ENCODE results near the gene STK32C.
"Not testable (repeated sequence)": the region's sequence is repeated elsewhere in the genome, so short reads cannot be mapped to it uniquely, and the experiment has no call there.

The STK32C gene

DNA sequence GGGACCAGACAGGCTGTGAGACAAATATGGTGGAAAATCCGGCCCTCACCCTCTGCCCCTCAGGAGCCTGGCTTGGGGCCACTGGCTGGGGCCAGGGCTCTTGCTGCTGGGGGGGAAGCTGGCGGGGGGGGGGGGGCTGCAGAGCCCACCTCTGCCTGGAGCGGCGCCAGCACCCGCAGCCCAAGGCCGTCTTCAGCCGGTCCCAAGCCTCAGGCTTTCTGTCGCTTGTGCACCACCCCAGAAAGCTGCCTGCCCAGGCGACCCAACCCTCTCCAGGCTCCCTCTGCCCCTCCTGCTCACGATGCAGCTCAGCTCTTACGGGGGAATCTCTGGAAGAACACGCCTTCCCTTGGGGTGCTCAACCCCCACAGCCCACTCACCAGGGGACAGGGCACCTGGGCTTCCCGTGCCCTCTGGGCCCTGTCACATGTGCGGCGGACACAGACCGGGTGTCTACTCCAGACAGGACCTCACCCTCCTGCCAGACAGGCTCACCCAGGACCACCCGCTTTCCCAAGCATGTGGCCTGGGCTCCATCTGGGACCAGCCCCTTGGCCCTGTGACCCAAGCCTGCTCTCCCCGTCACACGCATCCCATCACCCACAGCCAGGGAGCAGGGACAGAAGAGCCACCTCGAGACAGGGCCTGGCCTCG is 77.1 kb downstream of the STK32C start:
- DNase-seq (ENCODE audit: low spot score), result no peak

DNA sequence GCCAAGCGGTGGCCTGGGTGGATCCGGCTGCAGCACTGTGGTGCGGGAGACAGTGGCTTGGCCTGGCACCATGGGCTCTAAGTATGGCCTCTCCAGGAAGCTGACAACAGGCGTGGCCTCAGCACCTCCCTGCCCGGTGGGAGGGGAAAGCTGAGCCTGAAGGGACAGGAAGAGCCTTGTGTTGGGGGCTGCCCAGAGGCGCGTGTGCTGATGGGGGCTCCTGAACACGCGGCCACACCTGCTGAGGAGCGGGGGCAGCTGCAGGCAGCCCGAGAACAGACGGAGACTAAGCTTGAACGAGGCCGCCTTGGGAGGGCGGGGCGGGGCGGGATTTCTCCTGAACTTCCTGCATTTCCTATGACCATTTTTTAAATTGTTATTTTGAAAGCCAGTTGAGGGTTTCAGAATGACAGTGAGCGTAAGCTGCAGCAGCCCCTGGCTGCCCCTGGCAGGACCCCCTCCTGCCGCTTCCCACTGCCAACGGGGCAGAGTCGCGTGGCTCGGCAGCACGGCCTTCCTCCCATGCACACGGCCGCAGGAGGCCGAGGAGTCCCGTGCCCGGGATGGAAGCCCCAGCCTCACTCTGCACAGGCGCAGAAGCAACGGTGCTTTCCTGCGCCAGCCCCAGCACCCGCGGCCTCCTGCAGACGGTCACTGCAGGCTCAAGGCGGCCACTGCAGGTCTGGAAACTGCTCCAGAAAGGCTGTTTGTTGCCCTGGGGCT is 77.8 kb downstream of the STK32C start:
- DNase-seq (ENCODE audit: low spot score), result no peak

DNA sequence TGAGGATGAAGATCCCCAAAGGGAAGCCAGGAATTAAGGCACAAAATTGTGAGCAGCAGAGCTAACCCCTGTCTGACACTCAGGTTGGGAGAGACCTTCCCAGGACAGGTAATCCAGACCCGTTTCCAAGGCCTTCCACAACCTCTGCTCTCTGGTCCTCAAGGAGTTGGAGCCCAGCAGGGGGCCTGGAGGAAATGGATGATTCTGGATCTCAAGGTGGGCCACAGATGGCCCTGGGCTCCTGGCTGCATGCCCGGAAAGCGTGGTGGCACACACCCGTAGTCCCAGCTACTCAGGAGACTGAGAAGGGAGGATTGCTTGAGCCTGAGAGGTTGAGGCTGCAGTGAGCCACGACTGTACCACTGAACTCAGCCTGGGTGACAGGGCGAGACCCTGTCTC is 78.7 kb downstream of the STK32C start:
- DNase-seq (ENCODE audit: low spot score), result no peak

DNA sequence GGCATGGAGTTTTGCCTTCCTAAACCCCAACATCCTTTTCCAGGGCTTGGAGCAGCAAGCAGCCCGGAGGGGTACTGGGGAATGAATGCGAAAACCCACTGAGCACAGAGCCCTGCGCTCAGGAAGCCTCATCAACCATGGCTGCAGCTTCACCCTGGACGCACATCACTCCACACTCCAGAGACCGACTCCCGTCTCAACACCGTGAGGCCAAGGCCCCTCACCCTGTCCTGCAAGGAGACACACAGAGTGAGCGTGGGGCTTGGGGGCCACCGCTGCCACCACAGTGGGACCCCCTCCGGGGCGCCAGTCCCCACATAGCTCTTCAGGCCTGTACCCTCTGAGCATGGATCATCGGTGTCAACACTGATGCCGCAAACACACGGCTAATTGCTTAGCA is 79.1 kb downstream of the STK32C start:
- no peak for DNase-seq (ENCODE audit: low spot score)

DNA sequence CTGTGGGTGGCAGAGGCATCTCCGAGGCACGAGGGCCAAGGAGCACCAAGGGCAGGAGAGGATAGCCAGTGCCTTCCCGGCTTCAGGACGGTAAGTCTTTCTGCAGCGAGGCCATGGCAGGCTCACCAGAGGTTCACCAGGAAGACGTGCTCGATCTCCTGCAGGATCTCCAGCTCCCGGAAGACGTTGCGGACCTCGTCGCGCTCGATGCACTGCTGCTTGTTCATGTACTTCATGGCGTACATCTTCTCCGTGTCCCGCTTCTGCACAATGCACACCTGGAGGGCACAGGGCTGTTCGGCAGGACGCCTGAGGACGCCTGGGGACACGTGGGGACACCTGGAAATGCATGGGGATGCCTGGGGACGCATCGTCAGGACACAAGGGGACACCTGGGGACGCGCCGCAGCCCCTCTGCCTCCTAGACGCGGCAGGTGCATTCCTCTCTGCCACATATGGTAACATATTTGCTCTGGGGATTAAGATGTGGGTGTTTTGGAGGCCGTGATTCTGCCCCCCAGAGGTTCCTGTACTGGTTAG is 79.8 kb downstream of the STK32C start:
- DNase-seq (ENCODE audit: low spot score), result no peak

DNA sequence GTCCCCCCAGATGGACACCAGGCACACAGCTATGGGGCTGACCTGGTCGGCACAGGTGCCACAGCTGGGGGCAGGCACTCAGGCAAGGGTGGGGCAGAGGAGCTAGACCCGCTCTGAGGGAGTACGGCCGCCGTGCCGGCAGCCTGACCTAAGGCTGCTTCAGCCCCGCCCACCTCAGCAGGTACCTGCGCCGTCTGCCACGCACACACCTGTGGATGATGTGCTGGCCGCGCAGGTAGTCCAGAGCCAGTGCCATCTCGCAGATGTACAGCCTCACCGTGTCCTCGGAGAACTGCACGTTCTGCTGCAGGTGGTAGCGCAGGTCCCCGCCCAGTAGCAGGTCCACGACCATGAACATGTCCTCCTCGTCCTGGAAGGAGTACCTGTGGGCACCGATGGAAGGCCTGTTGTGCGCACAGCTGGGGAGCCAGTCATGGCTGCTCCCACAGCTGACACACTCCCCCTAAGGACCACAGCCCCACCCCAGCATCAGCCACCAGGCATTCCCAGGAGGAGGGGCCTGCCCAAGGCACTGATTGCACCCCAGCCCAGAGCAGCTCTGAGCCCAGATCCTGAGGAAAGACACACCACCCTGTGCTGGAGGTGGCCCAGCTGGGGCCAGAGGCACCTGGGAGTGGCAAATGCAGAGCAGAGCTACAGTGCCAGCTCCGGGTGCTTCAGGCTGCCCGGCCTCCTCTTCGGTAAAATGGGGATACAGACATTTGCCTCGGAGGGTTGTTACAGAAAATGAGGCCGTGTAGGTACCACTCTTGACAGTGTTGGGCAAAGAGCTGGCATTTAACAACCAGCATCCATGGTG is 81.0 kb downstream of the STK32C start:
- DNase-seq (ENCODE audit: low spot score), result no peak

DNA sequence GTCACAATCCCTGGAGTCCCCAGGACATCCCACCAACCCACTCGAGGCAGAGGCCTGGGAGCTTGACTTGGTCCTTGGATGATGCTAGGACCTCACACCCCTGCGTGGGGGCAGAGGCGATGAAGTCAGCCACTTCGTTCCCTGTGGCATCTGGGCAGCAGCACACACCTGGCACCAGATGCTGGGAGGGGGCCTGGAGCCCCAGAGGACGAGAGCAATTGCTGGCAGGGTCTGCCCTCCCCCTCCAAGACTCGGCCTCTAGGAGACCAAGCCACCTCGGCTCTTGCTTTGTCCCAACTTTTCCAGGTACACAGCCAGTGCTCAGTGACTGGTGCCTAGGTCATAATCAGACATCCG is 81.9 kb downstream of the STK32C start:
- DNase-seq (ENCODE audit: low spot score), result no peak

DNA sequence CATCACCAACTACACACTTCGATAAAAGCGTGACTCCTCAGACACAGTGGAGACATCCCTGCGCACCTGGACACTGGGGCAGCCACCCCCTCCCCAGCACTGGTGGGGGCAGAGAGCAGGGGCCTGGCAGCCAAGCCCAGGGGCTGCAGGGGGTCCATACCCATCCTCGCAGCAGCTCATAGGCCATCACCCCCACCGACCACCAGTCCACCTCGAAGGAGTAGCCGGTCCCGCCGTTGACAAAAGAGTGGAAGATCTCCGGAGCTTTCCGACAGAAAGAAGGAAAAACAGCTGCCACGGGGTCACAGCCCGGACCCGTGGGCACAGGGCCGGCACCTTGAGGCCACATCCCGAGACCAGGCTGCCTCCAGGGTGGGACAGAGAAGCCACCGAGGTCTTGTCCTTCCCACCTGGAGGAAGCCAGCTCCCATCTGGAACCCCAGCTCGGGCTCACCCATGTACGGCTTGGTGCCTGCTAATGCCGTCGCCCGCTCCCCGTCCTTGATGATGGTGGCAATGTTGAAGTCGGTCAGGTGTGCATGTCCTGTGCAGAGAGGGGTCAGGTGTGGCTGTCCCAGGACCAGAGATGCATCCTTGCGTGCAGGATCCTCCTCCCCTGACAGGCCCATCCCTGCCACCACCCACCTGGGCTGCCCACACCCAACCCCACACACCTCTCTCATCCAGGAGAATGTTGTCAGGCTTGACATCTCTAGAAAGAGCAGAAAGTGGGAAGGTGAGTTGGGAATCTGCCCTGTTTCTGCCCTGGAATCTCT is 82.5 kb downstream of the STK32C start:
- DNase-seq (ENCODE audit: low spot score), result no peak

DNA sequence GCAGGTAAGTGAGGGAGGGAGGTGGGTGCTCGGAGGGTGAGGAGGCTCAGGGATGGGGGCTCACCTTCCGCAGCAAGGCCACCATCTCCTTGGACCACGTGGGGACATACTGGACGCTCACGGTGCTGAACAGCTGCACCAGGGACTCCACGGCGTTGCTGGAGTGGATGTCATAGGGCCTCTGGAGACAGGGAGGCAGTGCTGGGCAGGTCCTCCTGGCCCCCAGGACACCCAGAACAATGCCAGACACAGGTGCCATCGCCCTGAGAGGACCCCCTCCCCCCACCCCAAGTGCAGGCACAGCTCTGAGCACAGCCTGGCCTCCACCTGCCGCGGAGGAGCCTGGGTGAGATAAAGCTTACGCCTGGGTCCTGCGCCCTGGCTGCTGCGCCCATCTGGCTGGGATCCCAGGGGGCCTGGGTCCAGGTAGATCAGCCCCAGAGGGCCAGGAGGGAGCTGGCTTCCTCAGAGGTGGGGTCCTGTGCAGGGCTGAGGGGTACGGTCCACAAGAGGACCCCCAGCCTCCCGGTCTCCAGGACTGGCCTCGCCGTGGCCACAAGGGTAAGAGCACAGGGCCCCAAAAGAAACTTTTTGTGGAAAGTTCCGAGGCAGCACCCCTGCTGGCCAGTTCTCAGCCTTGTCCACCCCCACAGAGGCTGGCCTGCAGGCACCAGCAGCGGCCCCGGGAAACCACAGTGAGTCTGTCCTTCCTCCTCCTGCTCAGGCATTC is 83.2 kb downstream of the STK32C start:
- no peak for DNase-seq (ENCODE audit: low spot score)

DNA sequence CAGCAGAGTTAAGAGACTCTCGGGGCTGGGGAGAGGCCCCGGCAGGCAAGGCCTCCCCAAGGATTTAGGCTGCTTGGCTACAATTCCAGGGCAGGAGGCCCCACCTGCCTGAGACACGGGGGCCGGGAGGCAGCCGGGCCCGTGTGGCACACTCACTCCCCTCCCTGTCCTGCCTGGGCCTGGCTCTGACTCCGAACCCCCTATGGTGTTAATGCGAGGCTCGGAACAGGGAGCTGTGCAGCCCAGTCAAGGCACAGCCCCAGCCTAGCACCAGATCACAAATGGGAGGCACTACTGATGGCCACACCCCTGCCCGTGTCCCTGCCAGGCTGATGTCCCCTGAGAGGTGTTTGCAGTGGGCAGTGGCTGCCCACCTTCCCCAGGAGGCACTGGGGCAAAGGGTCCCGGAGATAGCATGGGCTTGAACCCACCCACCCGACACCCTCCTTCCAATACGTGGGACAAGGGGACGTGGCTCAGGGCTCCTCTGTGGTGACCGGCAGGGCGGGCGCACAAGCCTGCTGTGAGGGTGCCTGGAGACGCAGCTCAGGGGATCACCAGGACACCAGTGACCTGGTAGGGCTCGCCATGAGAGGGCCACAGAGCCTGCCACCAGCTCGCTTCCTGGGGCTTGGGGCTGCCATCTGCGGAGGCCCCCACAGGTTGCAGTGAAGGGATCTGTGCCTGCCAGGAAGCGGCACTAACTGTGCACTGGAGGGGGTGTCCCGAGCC is 84.0 kb downstream of the STK32C start:
- DNase-seq (ENCODE audit: low spot score), result no peak

DNA sequence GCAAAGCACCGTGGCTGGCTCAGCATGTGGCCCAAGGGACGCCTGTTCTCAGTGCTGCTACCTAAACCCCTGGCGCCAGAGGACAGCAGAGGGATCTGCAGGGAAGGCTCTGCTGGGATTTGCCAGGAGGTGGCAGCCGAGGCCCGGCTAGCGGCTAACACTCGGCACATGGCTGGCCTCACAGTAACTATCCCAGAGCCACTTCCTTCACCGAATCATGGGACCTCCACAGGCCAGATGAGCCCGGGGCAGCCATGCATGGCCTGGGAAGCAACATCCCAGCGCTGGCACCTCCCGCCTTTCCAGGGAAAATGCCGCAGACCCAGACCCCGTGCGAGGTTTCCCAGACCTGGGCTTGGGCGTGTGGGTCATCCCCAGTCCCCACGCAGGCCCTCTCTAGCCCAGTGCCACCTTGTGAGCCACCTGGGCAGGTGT is 84.6 kb downstream of the STK32C start:
- peak; percentile 91 for DNase-seq (ENCODE audit: low spot score)

DNA sequence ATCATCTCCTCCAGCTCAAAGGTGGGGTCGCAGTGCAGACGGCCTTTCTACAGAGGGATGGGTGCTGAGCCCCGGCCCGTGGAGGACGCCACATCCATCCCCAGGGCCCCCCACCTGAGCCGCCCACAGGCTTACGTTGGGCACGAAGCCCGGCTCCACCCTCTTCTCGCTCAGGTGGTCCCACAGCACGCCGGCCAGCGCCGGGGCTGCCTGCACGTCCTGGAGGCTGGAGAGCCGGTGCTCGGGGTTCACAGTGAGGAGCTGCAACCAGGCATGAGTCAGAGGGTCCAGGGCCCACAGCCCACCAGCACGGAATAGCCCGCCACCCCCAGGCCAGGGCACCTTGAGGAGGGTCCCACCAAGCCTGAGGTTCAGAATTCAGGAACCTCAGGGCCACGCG is 85.0 kb downstream of the STK32C start:
- DNase-seq (ENCODE audit: low spot score), result no peak

DNA sequence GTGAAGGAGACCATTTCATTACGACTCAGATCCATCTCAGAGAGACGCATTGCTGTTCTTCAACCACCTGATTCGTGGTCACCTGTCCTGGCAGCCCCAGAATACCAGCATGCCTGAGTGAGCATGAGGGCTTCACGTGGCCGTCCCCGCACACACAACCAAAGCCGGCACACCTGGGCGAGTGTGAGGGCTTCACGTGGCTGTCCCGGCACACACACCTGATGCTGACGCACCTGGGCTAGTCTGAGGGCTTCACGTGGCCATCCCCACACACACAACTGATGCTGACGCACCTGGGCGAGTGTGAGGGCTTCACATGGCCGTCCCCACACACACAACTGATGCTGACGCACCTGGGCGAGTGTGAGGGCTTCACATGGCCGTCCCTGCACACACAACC is 86.8 kb downstream of the STK32C start:
- not testable (repeated sequence) for DNase-seq (ENCODE audit: low spot score)

DNA sequence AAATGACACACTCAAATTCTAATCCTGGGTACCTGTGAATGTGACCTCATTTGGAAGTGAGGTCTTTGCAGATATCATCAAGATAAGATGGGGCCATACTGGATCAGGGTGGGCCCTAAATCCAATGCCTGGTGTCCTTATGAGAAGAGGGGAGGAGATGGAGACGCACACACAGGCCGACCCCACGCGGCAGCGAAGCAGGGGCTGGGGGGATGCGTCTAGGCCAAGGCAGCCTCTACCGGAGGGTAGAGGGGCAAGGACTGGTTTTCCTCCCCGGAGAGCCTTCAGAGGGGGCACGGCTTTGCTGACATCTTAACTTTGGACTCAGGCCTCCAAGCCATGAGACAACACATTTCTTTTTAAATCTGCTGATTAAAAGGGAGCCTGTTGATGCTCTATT is 87.7 kb downstream of the STK32C start:
- DNase-seq (ENCODE audit: low spot score), result no peak

DNA sequence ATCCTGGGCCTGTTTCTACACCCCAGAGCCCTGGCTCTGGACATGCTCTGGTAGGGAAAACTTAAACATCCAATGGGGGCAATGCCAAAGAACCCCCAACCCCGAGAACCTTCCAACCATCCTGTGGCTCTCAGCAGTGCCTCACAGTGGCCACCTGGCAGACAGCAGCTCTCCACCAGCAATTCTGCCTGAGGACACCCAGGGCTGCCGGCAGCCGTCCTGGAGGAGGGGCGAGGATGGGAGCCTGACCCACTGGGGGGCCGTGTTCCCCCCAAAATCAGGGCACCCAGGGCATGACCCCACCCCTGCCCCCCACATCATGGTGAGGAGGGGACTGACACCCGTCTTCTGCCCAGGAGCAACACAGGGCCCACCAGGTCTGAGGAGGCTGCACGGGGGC is 88.3 kb downstream of the STK32C start:
- no peak for DNase-seq (ENCODE audit: low spot score)

DNA sequence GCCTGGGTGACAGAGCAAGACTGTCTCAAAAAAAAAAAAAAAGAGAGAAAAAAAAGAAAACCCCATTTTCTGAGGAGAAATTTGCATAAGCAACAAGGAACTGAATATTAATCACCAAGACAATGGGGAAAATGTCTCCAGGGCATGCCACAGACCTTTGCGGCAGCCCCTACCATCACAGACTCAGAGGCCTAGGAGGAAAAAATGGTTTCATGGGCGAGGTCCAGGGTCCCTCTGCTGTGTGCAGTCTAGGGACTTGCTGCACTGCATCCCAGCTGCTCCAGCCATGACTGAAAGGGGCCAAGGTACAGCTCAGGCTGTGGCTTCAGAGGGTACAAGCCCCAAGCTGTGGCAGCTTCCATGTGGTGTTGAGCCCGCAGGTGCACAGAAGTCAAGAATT is 91.3 kb downstream of the STK32C start:
- DNase-seq (ENCODE audit: low spot score), result not testable (repeated sequence)

DNA sequence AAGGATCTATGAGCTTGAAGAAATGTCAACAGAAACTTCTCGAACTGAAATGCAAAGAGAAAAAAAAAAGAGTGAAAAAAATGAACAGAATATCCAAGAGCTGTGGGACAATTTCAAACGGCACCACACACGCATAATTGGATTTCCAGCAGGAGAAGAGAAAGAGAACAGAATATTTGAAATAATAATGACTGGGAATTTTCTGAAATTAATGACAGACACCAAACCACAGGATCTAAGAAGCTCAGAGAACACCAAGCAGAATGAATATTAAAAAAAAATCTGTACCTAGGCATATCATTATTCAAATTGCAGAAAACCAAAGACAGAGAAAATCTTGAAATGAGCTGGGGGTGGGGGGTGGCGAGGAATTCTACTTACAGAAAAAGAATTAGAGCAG is 93.8 kb downstream of the STK32C start:
- no peak for DNase-seq (ENCODE audit: low spot score)

DNA sequence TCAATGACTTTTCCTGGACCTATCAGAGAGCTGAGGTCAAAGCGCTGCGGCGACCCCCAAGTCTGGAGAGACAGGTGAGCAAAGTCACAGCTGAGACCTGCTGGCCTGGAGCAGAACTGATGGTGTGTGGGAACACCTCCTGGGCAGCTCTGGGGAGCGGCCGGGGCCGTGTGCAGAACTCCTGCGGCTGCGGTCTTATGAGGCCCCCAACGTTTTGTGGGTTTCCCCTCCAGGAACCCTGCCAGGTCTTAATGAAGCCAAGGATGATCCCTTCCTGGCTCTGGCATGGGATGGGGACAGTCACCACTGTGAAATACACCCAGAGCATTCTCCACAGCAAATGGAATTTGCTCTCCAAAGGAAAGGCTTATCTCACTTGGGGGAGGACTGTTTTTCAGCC is 94.9 kb downstream of the STK32C start:
- DNase-seq (ENCODE audit: low spot score), result no peak

DNA sequence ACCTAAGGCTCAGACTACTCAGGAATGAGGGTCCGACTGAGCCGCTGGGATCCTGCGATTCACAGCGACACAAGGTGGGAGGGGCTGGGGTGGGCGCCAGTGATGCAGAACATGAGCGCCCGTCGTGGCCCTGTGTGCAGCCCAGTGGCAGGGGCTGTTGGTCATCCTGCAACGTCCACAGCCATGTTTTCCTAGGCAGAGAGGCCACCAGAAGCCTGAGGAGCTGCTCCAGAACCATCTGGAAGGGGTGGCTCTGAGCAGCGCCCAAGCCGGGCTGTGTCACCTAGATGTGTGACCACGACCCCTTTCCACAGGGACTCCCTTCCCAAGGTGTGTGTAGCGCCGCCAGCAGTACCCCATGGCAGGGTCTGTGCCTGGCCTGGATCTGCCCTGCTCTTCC is 96.5 kb downstream of the STK32C start:
- DNase-seq (ENCODE audit: low spot score), result no peak

DNA sequence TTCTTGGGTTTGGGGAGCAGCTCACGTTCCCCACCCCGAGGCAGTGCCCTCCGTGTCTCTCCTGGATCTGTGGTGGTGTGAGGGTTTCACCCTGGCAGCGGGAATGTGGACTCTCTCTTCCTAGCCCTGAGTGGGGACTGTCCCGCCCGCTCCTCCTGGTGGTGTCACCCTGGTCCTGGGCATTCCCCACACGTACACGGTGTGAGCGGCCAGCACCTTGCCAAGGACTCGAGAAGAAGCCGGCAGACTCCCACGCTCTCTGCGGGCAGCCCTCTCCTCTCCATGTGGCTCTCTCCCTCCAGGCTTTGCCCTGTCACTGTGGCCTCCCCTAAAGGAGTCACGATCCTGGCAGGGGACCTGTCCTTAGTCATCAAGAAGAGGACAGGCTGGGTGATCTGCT is 97.0 kb downstream of the STK32C start:
- DNase-seq (ENCODE audit: low spot score), result no peak
